ENCODE results near the gene STMN3.

GRCh38 chr20:63620991-63621390, 32.2 kb downstream of the STMN3 start:
- TF ChIP-seq, protein P1, sequence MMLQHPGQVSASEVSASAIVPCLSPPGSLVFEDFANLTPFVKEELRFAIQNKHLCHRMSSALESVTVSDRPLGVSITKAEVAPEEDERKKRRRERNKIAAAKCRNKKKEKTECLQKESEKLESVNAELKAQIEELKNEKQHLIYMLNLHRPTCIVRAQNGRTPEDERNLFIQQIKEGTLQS (IDR thresholded peaks at IDR 0.05), result no peak
- TF ChIP-seq CTCF (IDR thresholded peaks at IDR 0.05 in 2 of 3, conservative IDR thresholded peaks at IDR 0.05 in 1 of 3; ENCODE audit: borderline replicate concordance in 1 of 3, insufficient read depth in 1 of 3, low read depth in 2 of 3, low read length in 2 of 3) (no peak), EZH2 (IDR thresholded peaks at IDR 0.05) (no peak), POLR2AphosphoS5 (IDR thresholded peaks at IDR 0.05; ENCODE audit: low read depth, low read length) (no peak), CEBPB (IDR thresholded peaks at IDR 0.05; ENCODE audit: low read depth) (no peak), SP1 (IDR thresholded peaks at IDR 0.05; ENCODE audit: low read depth) (no peak), POLR2A (IDR thresholded peaks at IDR 0.05; ENCODE audit: borderline replicate concordance, extremely low read depth, insufficient read depth, insufficient read length) (no peak), RAD21 (IDR thresholded peaks at IDR 0.05; ENCODE audit: low read depth) (no peak), EZH2phosphoT487 (IDR thresholded peaks at IDR 0.05; ENCODE audit: borderline replicate concordance) (no peak), YY1 (IDR thresholded peaks at IDR 0.05; ENCODE audit: extremely low read depth, insufficient replicate concordance, low read depth, low read length) (no peak), SIN3A (IDR thresholded peaks at IDR 0.05; ENCODE audit: low read depth) (no peak)
- TF ChIP-seq, protein P2, sequence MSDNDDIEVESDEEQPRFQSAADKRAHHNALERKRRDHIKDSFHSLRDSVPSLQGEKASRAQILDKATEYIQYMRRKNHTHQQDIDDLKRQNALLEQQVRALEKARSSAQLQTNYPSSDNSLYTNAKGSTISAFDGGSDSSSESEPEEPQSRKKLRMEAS (IDR thresholded peaks at IDR 0.05), result no peak
